Activated gamma-delta T cell (primary cell): ENCODE data around the gene PARP14.

ENCODE experiments used
- DNase-seq: peaks from one replicate; lab custom pipeline; 2025; lab: John Stamatoyannopoulos, UW

PARP14 gene

DNA sequence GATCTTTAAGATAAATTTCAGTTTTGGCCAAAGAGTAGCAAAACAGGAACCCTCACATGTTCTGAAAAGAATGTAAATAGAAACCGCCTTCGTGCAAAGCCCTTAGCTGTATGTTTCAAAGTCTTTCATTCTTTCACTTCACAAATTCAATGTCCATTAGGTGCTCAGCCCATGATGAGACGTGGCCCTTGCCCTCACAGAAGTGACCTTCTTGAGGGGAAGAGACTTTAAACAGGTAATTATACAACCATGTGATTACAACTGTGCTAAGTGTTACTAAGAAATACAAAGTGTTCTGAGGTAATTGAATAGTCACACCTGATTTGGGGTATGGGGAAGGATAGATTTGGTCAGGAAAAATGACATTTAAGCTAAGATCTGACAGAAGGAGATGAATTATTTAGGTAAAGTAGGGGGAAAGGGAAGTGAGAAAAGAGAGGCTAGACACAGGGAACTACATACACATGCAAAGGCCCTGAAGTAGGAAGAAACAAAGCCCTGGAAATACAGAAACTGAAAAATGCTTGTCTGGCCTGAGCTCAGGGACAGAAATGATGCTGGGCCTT, 93.4 kb downstream of the PARP14 start:
- DNase-seq = no peak

DNA sequence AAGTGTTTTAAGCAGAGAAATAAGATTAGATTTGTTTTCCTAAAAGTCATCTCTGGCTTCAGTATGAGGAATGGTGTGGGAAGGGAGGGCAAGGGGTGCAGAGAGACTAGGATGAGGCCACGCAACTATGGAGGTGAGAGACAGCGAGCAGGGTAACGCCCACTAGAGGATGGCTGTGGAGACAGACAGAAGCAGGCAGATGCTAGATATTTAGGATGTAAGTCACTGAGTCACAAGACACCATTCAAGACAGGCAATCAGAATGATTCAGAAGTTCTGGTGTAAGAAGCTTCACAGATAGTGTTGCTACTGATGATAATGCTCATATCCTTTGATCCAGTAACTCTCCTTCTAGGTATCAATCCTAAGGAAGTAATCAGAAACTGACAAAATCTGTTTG, 93.9 kb downstream of the PARP14 start:
- DNase-seq = no peak

DNA sequence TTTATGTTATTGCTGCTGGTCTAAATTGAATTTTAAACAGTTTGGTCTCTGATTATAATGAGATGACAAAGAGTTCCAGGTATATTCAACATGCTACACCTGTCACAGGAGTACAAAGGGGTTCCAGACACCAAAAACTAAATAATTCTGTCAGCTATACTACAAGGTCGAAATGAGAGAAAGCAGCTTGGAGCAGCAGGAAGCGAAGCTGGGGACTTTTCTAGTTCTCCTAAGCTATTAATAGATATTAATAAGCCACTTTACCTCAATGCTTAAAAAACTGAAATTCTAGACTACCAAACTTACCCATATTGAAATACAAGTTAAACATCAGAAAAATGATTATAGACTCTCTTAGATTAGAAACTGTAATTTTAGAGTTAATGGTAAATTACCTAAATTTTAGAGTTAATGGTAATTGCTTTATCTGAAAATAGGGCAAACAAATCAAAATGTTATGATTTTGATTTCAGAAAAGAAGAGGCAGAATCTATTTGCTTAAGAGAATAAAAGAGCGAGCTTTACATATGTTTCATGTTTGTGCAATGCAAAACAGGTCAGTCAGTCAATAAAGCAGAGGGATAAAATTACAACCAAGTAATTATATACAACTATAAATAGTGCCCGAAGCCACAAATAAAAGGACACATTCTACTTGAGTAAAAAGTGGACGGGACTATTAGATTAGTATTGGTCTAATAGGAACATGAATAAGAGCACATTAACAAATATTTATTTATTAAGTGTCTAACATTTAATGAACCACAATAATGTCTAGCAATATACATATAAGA, 96.2 kb downstream of the PARP14 start:
- DNase-seq = no peak

DNA sequence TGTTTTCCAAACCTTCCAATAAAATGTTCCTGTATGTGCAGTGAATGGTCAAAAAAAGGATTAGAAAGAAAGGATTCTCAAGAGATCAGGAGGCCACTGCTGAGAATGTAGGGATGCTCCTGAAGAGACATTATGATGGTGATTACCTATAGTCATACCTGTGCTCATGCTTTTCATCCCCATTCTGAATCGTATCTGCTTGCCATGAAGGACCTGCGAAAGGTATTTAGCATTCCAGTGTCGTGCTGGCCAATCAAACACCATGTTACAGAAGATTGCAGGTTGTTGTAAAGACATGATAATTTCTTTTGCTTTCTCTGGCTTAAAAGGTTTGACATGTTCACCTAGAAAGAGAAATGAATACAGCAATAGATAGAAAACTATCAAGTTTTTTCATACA, 96.9 kb downstream of the PARP14 start:
- DNase-seq = no peak
